HepG2 (cell line): ENCODE measurements around the gene CD300H. TPM values are rescaled to one million over a fixed set of nuclear protein-coding genes. Genes with fewer than 3 reads are reported as not detected.
A peak's percentile ranks its signal among the peaks of the same experiment; 100 is the strongest.

Source experiments
- ATAC-seq: fragments of 200-7000 bp; cut with Tn5 transposase; 3 replicates; pipeline ENCODE4 v1.9.1; 2020; ENCODE audit warnings: mild to moderate bottlenecking, moderate library complexity
- BruUV-seq: library from RNA; stranded (reverse); fragments of 400-500 nt; replicated peaks from 2 replicates; lab custom pipeline; 2021; lab: Mats Ljungman, UMichigan
- CTCF ChIA-PET: fragments of 300-600 bp; formaldehyde crosslinking; extraction: SDS; loops from one replicate; lab custom pipeline; 2021; ENCODE audit warnings: low total read pairs, inconsistent platforms, low intra/inter-chr PET ratio; lab: Yijun Ruan, JAX
- POLR2A ChIA-PET: fragments of 350-600 bp; sonication (Branson Sonifier 250); formaldehyde crosslinking; loops from one replicate; lab custom pipeline; 2020; ENCODE audit warnings: antibody characterized with exemption, inconsistent platforms; lab: Yijun Ruan, JAX
- DNase-seq: peaks from one replicate; pipeline ENCODE4 v3.0.0-alpha.2; 2015; ENCODE audit warnings: low spot score
- FAIRE-seq: peaks from 3 replicates; lab custom pipeline; 2011; peaks lifted over from hg19 to GRCh38; lab: Jason Lieb, UNC
- H2AFZ ChIP-seq: one replicate; pipeline ENCODE4 v1.6.1; 2011; ENCODE audit warnings: low read length, inconsistent platforms
- H3K27ac ChIP-seq: fragments of 300-600 bp; 3 replicates; pipeline ENCODE4 v1.8.0; 2011; ENCODE audit warnings: mixed run types, mild to moderate bottlenecking, mixed read lengths, low read length, inconsistent platforms; ENCODE audit not compliant: insufficient read depth; ENCODE audit errors: extremely low read length
- H3K27me3 ChIP-seq, 2 experiments: fragments of 200-600 bp in 1 of 2; 2 replicates in 1 of 2; 3 replicates in 1 of 2; pipeline versions ENCODE4 v1.6.0 to v1.8.0; 2011; ENCODE audit warnings: low read length in 2 of 2, mild to moderate bottlenecking in 2 of 2, moderate library complexity in 2 of 2, inconsistent platforms in 1 of 2; ENCODE audit not compliant: insufficient read depth in 2 of 2, control insufficient read depth in 1 of 2
- H3K36me3 ChIP-seq, 2 experiments: fragments of 200-600 bp in 1 of 2; replicated peaks in 1 of 2; 2 replicates in 1 of 2; 3 replicates in 1 of 2; pipeline versions ENCODE4 v1.5.1 to v1.8.0; 2011; ENCODE audit warnings: low read length in 2 of 2, inconsistent platforms in 1 of 2; ENCODE audit not compliant: insufficient read depth in 2 of 2, control insufficient read depth in 1 of 2
- H3K4me1 ChIP-seq: 2 replicates; pipeline ENCODE4 v1.5.1; 2012; ENCODE audit warnings: low read length, inconsistent platforms; ENCODE audit not compliant: insufficient read depth
- H3K4me2 ChIP-seq: 2 replicates; pipeline ENCODE4 v1.6.0; 2011; ENCODE audit warnings: low read depth, low read length, inconsistent platforms
- H3K4me3 ChIP-seq, 3 experiments: fragments of 200-600 bp in 1 of 3; sonication (generic), shearing (Covaris generic) in 1 of 3; replicated peaks in 1 of 3; 2 replicates each; pipeline ENCODE4 v1.5.1; 2011 to 2016; ENCODE audit warnings: low read length in 3 of 3, inconsistent platforms in 2 of 3, low read depth in 2 of 3, mild to moderate bottlenecking in 2 of 3, control low read depth in 1 of 3, mixed read lengths in 1 of 3; ENCODE audit not compliant: insufficient read depth in 1 of 3
- H3K79me2 ChIP-seq: one replicate; pipeline ENCODE4 v1.6.1; 2011; ENCODE audit warnings: low read length, inconsistent platforms; ENCODE audit not compliant: insufficient read depth
- H3K9ac ChIP-seq: 2 replicates; pipeline ENCODE4 v1.6.0; 2011; ENCODE audit warnings: mild to moderate bottlenecking, low read depth, low read length, inconsistent platforms; ENCODE audit not compliant: insufficient read depth
- H3K9me3 ChIP-seq: 2 replicates; pipeline ENCODE4 v1.5.1; 2012; ENCODE audit warnings: mild to moderate bottlenecking, low read length
- H4K20me1 ChIP-seq: 2 replicates; pipeline ENCODE4 v1.6.0; 2011; ENCODE audit warnings: inconsistent platforms, mild to moderate bottlenecking, low read length, moderate library complexity; ENCODE audit not compliant: insufficient read depth
- KDM4B ChIP-seq: sonication (generic); formaldehyde crosslinking; IDR thresholded peaks from 2 replicates; pipeline ENCODE4 v1.4.0; 2020; ENCODE audit warnings: missing genetic modification reagents
- MAFK ChIP-seq, 2 experiments: IDR thresholded peaks in 1 of 2; conservative IDR thresholded peaks in 1 of 2; 2 replicates each; pipeline ENCODE4 v1.6.1; 2011; ENCODE audit warnings: improper control_type of control experiment in 2 of 2, low read length in 2 of 2
- POLR2A ChIP-seq, 2 experiments: IDR thresholded peaks; 2 replicates each; pipeline ENCODE4 v1.6.1; 2011; ENCODE audit warnings: low read depth in 2 of 2, low read length in 2 of 2, mild to moderate bottlenecking in 1 of 2, moderate library complexity in 1 of 2; ENCODE audit not compliant: insufficient read depth in 1 of 2
- YEATS2 ChIP-seq: sonication (generic); formaldehyde crosslinking; IDR thresholded peaks from 2 replicates; pipeline ENCODE4 v1.4.0; 2020; ENCODE audit warnings: missing genetic modification reagents, borderline replicate concordance
- ZKSCAN1 ChIP-seq: fragments of 150-350 bp; IDR thresholded peaks from 2 replicates; pipeline ENCODE4 v1.6.1; 2014; ENCODE audit warnings: low read length
- ZNF3 ChIP-seq: IDR thresholded peaks from 2 replicates; pipeline ENCODE4 v1.7.0; 2017; ENCODE audit warnings: inconsistent platforms
- ZNF333 ChIP-seq: sonication (generic); formaldehyde crosslinking; IDR thresholded peaks from 2 replicates; pipeline ENCODE4 v1.4.0; 2020; ENCODE audit warnings: mild to moderate bottlenecking, missing genetic modification reagents, borderline replicate concordance
- ZNF883 ChIP-seq: sonication (generic); formaldehyde crosslinking; IDR thresholded peaks from 2 replicates; pipeline ENCODE4 v1.5.1; 2020; ENCODE audit warnings: mild to moderate bottlenecking, missing genetic modification reagents; ENCODE audit errors: not compliant biosample characterization
- WGBS: methylation state at CpG from one replicate; pipeline ENCODE4 v1.1.6; 2017; ENCODE audit warnings: low lambda C conversion rate; 5-methylcytosine and 5-hydroxymethylcytosine counted together
- in situ Hi-C: cut with HindIII; loops from 2 replicates; pipeline ENCODE4 v1.10.0; 2017; ENCODE audit warnings: low pct_unique_long_range_greater_than_20kb; ENCODE audit not compliant: extremely low pct_ligation_motif_present
- intact Hi-C: fragments of 100-400 bp; cut with micrococcal nuclease; formaldehyde crosslinking; loops from one replicate; pipeline ENCODE4 v1.10.0; 2022; ENCODE audit not compliant: unreplicated experiment
- polyA plus RNA-seq, 8 experiments: library from polyadenylated mRNA; depleted of rRNA in 3 of 8; stranded (reverse) in 7 of 8; unstranded in 1 of 8; fragments of >200 nt; fragmentation: Illumina TruSeq in 4 of 8; extraction: Trizol in 4 of 8; gene quantifications; 2 replicates each; pipeline versions ENCODE4 v1.2.1 to v1.2.3, GENCODE V29; 2011 to 2016; ENCODE audit warnings: low read depth in 4 of 8, missing spikeins in 1 of 8, mixed read lengths in 1 of 8; ENCODE audit not compliant: insufficient read depth in 1 of 8
- total RNA-seq, 5 experiments: library from RNA; depleted of rRNA; stranded (reverse); fragments of >200 nt; fragmentation: Illumina TruSeq; extraction: Trizol; gene quantifications; 2 replicates each; pipeline ENCODE4 v1.2.3, GENCODE V29; 2016; ENCODE audit warnings: low read depth in 1 of 5
- TF ChIP-seq, protein P1 (sequence below): IDR thresholded peaks from 2 replicates; pipeline ENCODE4 v1.6.1; 2016; ENCODE audit warnings: mild to moderate bottlenecking, missing biosample characterization, missing genetic modification reagents

The CD300H gene
- total and polyA plus RNA-seq, 2 of the 13 experiments (the other 11 are each of a cell fraction or from before 2014, with no cell fraction given), result not detected

GRCh38 chr17:74546586-74546985 is 20.7 kb downstream of the CD300H start:
- WGBS, result 0% methylated on average over 6 of the region's 7 CpGs
- Histone ChIP-seq H3K4me1 (no peaks in the 10 kb centered on the region), H3K36me3 (no peaks in the 10 kb centered on the region), H3K9ac (no peak overlapping the region), H3K4me2 (no peak overlapping the region), H3K9me3 (no peaks in the 10 kb centered on the region), H3K4me3 (no peak overlapping the region), H2AFZ (no peak overlapping the region), H4K20me1 (no peaks in the 10 kb centered on the region), H3K27me3 (peaks cover 26 to 97% of the 10 kb centered on the region in 2 experiments), H3K79me2 (no peaks in the 10 kb centered on the region), H3K27ac (no peak overlapping the region)
- no peak for FAIRE-seq
- in situ Hi-C loops (no loop called here), intact Hi-C loops (no loop called here)
- CTCF ChIA-PET, result no interaction called here
- no peak for TF ChIP-seq ZKSCAN1
- TF ChIP-seq KDM4B (CRISPR knock-in tag), result no peak
- TF ChIP-seq MAFK (conservative IDR thresholded peaks at IDR 0.05 in 1 of 2, IDR thresholded peaks at IDR 0.05 in 1 of 2; ENCODE audit: low read length in 2 of 2), result no peak
- no peak for TF ChIP-seq YEATS2 (CRISPR knock-in tag)
- no peak for ATAC-seq
- no peak for DNase-seq
- POLR2A ChIA-PET, result no interaction called here
- BruUV-seq, result no TSS peak

GRCh38 chr17:74545843-74546230 is 21.5 kb downstream of the CD300H start, which contains the start of gene CD300C:
Gene CD300C (minus strand): TSS chr17:74546115. CDS start chr17:74545782, 333 bp downstream.
- ChIA-PET POLR2A (no interaction called here), CTCF (no interaction called here)
- Histone ChIP-seq H3K4me1 (no peaks in the 10 kb centered on the region), H3K27ac (no peak within 1 kb of the TSS), H3K27me3 (peaks cover 29 to 99% of the 10 kb centered on the region in 2 experiments), H3K36me3 (no peaks in the 10 kb centered on the region), H3K9ac (no peak within 1 kb of the TSS), H3K4me2 (no peak within 1 kb of the TSS), H3K4me3 (no peak within 1 kb of the TSS), H3K79me2 (no peaks in the 10 kb centered on the region), H3K9me3 (no peaks in the 10 kb centered on the region), H2AFZ (no peak within 1 kb of the TSS), H4K20me1 (no peaks in the 10 kb centered on the region)
- 3% methylated on average over 4 of the region's 5 CpGs for WGBS
- intact Hi-C loops, result no loop called here
- TF ChIP-seq ZNF333 (CRISPR knock-in tag), result no peak
- TF ChIP-seq ZNF3, result no peak
- no peak for TF ChIP-seq POLR2A (IDR thresholded peaks at IDR 0.05; ENCODE audit: insufficient read depth in 1 of 2, low read depth in 2 of 2, low read length in 2 of 2)
- TF ChIP-seq ZNF883 (CRISPR knock-in tag), result no peak
- TF ChIP-seq, protein P1, sequence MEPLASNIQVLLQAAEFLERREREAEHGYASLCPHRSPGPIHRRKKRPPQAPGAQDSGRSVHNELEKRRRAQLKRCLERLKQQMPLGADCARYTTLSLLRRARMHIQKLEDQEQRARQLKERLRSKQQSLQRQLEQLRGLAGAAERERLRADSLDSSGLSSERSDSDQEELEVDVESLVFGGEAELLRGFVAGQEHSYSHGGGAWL (CRISPR knock-in tag), result no peak
- FAIRE-seq, result no peak
- in situ Hi-C loops, result no loop called here
- BruUV-seq, result no TSS peak
- ATAC-seq, result peak; percentile 27
- DNase-seq, result no peak
